K562 (cell line): ENCODE results near the gene NECTIN4.

Experiments used
- ATF4 ChIP-seq: fragments of 450-650 bp; formaldehyde crosslinking; IDR thresholded peaks from 2 replicates; pipeline ENCODE4 v1.4.0; 2022; ENCODE audit warnings: mild to moderate bottlenecking, moderate library complexity
- CTCF ChIP-seq, 3 experiments: IDR thresholded peaks in 2 of 3; conservative IDR thresholded peaks in 1 of 3; 2 replicates each; pipeline ENCODE4 v1.5.1; 2011 to 2012; ENCODE audit warnings: low read length in 3 of 3, mild to moderate bottlenecking in 3 of 3, control low read depth in 2 of 3, improper control_type of control experiment in 1 of 3, inconsistent platforms in 1 of 3, low read depth in 1 of 3, mixed read lengths in 1 of 3, moderate library complexity in 1 of 3; ENCODE audit not compliant: insufficient read depth in 2 of 3
- ELF4 ChIP-seq: fragments of 450-650 bp; formaldehyde crosslinking; IDR thresholded peaks from 2 replicates; pipeline ENCODE4 v1.4.0; 2022; ENCODE audit warnings: missing genetic modification characterization
- L3MBTL2 ChIP-seq: fragments of 450-650 bp; IDR thresholded peaks from 2 replicates; pipeline ENCODE4 v1.6.1; 2016; ENCODE audit warnings: mild to moderate bottlenecking, moderate library complexity
- MEF2D ChIP-seq: conservative IDR thresholded peaks from 2 replicates; pipeline ENCODE4 v1.6.1; 2016; ENCODE audit warnings: low read depth, missing genetic modification characterization, missing compliant biosample characterization
- NCOA2 ChIP-seq, 2 experiments: fragments of 450-650 bp; IDR thresholded peaks; 2 replicates each; pipeline ENCODE4 v1.6.1; 2018; ENCODE audit warnings: mild to moderate bottlenecking in 2 of 2, moderate library complexity in 1 of 2; ENCODE audit not compliant: partially characterized antibody in 2 of 2
- POLR2G ChIP-seq: fragments of 200-400 bp; formaldehyde crosslinking; IDR thresholded peaks from 2 replicates; pipeline ENCODE4 v1.6.1; 2017; ENCODE audit warnings: low read depth, mild to moderate bottlenecking, antibody characterized with exemption, low read length, moderate library complexity
- SIN3A ChIP-seq, 2 experiments: fragments of 150-350 bp in 1 of 2; IDR thresholded peaks; 2 replicates each; pipeline ENCODE4 v1.6.1; 2011 to 2016; ENCODE audit warnings: borderline replicate concordance in 2 of 2, low read depth in 2 of 2, low read length in 2 of 2, mild to moderate bottlenecking in 2 of 2, moderate library complexity in 2 of 2; ENCODE audit not compliant: control insufficient read depth in 1 of 2
- TAL1 ChIP-seq: fragments of 450-650 bp; IDR thresholded peaks from 2 replicates; pipeline ENCODE4 v1.6.1; 2016; ENCODE audit warnings: mild to moderate bottlenecking
- ZBTB11 ChIP-seq, 3 experiments: fragments of 200-800 bp in 1 of 3; fragments of 250-450 bp in 1 of 3; fragments of 450-650 bp in 1 of 3; sonication (Bioruptor Pico) in 1 of 3; sonication (Bioruptor generic) in 1 of 3; formaldehyde crosslinking in 1 of 3; IDR thresholded peaks; 2 replicates each; pipeline versions ENCODE4 v1.6.1 to v1.8.0; 2016 to 2022; ENCODE audit warnings: mild to moderate bottlenecking in 2 of 3, missing genetic modification characterization in 2 of 3, missing compliant biosample characterization in 1 of 3, moderate library complexity in 1 of 3
- ZEB2 ChIP-seq: fragments of 450-650 bp; IDR thresholded peaks from 2 replicates; pipeline ENCODE4 v1.6.1; 2016
- ZFP1 ChIP-seq: fragments of 450-650 bp; formaldehyde crosslinking; IDR thresholded peaks from 2 replicates; pipeline ENCODE4 v1.4.0; 2020; ENCODE audit warnings: mild to moderate bottlenecking, mixed read lengths
- ZNF174 ChIP-seq: fragments of 250-450 bp; sonication (Bioruptor Pico); IDR thresholded peaks from 2 replicates; pipeline ENCODE4 v1.4.0; 2020; ENCODE audit warnings: mild to moderate bottlenecking
- ZNF76 ChIP-seq: fragments of 250-450 bp; sonication (Bioruptor Pico); IDR thresholded peaks from 2 replicates; pipeline ENCODE4 v1.4.0; 2020; ENCODE audit warnings: mild to moderate bottlenecking, moderate library complexity, borderline replicate concordance

- TF ChIP-seq L3MBTL2 (no peak), SIN3A (IDR thresholded peaks at IDR 0.05; ENCODE audit: borderline replicate concordance in 2 of 2, control insufficient read depth in 1 of 2, low read depth in 2 of 2, low read length in 2 of 2) (no peak), TAL1 (no peak), MEF2D (tag) (no peak), ZEB2 (no peak), ELF4 (CRISPR knock-in tag) (no peak), ZFP1 (CRISPR knock-in tag) (no peak), POLR2G (no peak), CTCF (IDR thresholded peaks at IDR 0.05 in 2 of 3, conservative IDR thresholded peaks at IDR 0.05 in 1 of 3; ENCODE audit: insufficient read depth in 2 of 3, low read depth in 1 of 3, low read length in 3 of 3) (no peak), ZBTB11 (CRISPR knock-in tag; IDR thresholded peaks at IDR 0.05) (no peak), NCOA2 (IDR thresholded peaks at IDR 0.05; ENCODE audit: partially characterized antibody in 2 of 2) (no peak), ATF4 (CRISPR knock-in tag) (no peak), ZNF76 (CRISPR knock-in tag) (no peak), ZNF174 (CRISPR knock-in tag) (no peak)
These were observed 580 bp upstream of the NECTIN4 start for GRCh38 chr1:161089938-161090337.
